Measurements from ENCODE around the gene TSEN15. TPM values are rescaled to one million over a fixed set of nuclear protein-coding genes. Genes with fewer than 3 reads are reported as not detected.

The TSEN15 gene
- total and polyA plus RNA-seq, 9 of the 15 experiments (the other 6 are each of a cell fraction or from before 2014, with no cell fraction given), result 25.6 to 121 (median 91.3) TPM

GRCh38 chr1:184041731-184042130 lies 9.8 kb upstream of the TSEN15 start:
- Histone ChIP-seq H3K9me1 (ENCODE audit: control insufficient read depth, insufficient read depth, low read length) (no peaks in the 10 kb centered on the region), H3K9ac (ENCODE audit: insufficient read depth in 1 of 2, low read depth in 2 of 2, low read length in 2 of 2) (no peak overlapping the region), H3K36me3 (ENCODE audit: control insufficient read depth, insufficient read depth, low read length) (no peaks in the 10 kb centered on the region; the same call in 2 of the 3 replicates), H2AFZ (ENCODE audit: low read depth, low read length) (no peak overlapping the region), H4K20me1 (replicated peaks; ENCODE audit: control insufficient read depth, insufficient read depth, low read length) (no peaks in the 10 kb centered on the region), H3K4me1 (replicated peaks in 1 of 2; ENCODE audit: control insufficient read depth in 2 of 2, insufficient read depth in 2 of 2, low read length in 2 of 2) (peaks cover 9 to 17% of the 10 kb centered on the region in 2 experiments), H3K9me3 (replicated peaks; ENCODE audit: control insufficient read depth, insufficient read depth, low read depth, low read length) (no peaks in the 10 kb centered on the region), H3K27me3 (ENCODE audit: control insufficient read depth in 2 of 2, insufficient read depth in 2 of 2, low read length in 2 of 2) (no peaks in the 10 kb centered on the region), H3K4me2 (ENCODE audit: insufficient read depth, low read length) (no peak overlapping the region), H3K4me3 (no peak overlapping the region), H3K27ac (ENCODE audit: extremely low read depth, low read depth, low read length) (no peak overlapping the region), H3K79me2 (ENCODE audit: control insufficient read depth, insufficient read depth, low read length) (peaks cover 13% of the 10 kb centered on the region)
- in situ Hi-C loops (cut with MboI) (no loop called here), intact Hi-C loops (cut with micrococcal nuclease) (no loop called here)
- no TSS peak for BruUV-seq (replicated peaks)
- POLR2A ChIA-PET, result interaction anchor here (1.2 to 2.3 kb wide), 3 partner anchors 10 to 15 kb away, joined by 4 to 10 read pairs (median 8); partner anchors contain the start of gene TSEN15
- 71% methylated on average over 3 of the region's 3 CpGs for WGBS (ENCODE audit: insufficient coverage, low coverage, missing lambda C conversion rate)
- ATAC-seq, result no peak
- DNase-seq (ENCODE audit: extremely low read depth in 1 of 4, low spot score in 3 of 4), result no peak
- CTCF ChIA-PET (ENCODE audit: low intra/inter-chr PET ratio), result no interaction called here
- FAIRE-seq, result no peak
- TF ChIP-seq KLF10 (CRISPR knock-in tag; IDR thresholded peaks at IDR 0.05) (no peak), CBFA2T2 (conservative IDR thresholded peaks at IDR 0.05) (no peak), LARP7 (IDR thresholded peaks at IDR 0.05) (no peak), CEBPZ (IDR thresholded peaks at IDR 0.05; ENCODE audit: borderline replicate concordance, low read depth, low read length) (no peak), ETV1 (tag; conservative IDR thresholded peaks at IDR 0.05; ENCODE audit: low read depth) (no peak), GTF2F1 (IDR thresholded peaks at IDR 0.05; ENCODE audit: low read depth, low read length) (no peak), ELK1 (CRISPR knock-in tag; IDR thresholded peaks at IDR 0.05) (no peak), THRA (IDR thresholded peaks at IDR 0.05) (no peak), HNRNPUL1 (IDR thresholded peaks at IDR 0.05; ENCODE audit: low read length) (no peak), IRF9 (tag; IDR thresholded peaks at IDR 0.05) (no peak), ZNF280A (IDR thresholded peaks at IDR 0.05; ENCODE audit: low read depth, partially characterized antibody) (no peak), ZBTB9 (CRISPR knock-in tag; IDR thresholded peaks at IDR 0.05) (no peak)

Measured in K562 (cell line).